Lower leg skin (tissue), 3 donors: ENCODE measurements around the gene MAP1LC3A.

Experiments used
- CTCF ChIP-seq, 3 donors: fragments of 450-650 bp; IDR thresholded peaks; one replicate each; pipeline ENCODE4 v1.5.1; 2016; ENCODE audit warnings: antibody characterized with exemption in 3 of 3, mild to moderate bottlenecking in 3 of 3, moderate library complexity in 2 of 3
- POLR2A ChIP-seq, 2 donors: fragments of 450-650 bp; IDR thresholded peaks; one replicate each; pipeline ENCODE4 v1.6.1; 2016 to 2017; ENCODE audit warnings: antibody characterized with exemption in 2 of 2, mild to moderate bottlenecking in 1 of 2, moderate library complexity in 1 of 2

- TF ChIP-seq CTCF (IDR thresholded peaks at IDR 0.05) (no peak), POLR2A (IDR thresholded peaks at IDR 0.05) (no peak)
Measured at GRCh38 chr20:34558320-34559218, at the start of gene MAP1LC3A.
